Cardiac fibroblast (primary cell): Measurements from ENCODE around the gene CCR9.

Experiments used
- DNase-seq, 2 donors: peaks; one replicate each; pipeline versions ENCODE4 v3.0.0 to v3.0.0-alpha.2; 2010; ENCODE audit warnings: low read depth in 2 of 2
- H3K4me3 ChIP-seq, 2 donors: replicated peaks in 1 of 2; 1 replicate in 1 of 2; 2 replicates in 1 of 2; pipeline ENCODE4 v1.5.1; 2011; ENCODE audit warnings: low read depth in 2 of 2, low read length in 2 of 2, mild to moderate bottlenecking in 2 of 2, moderate library complexity in 1 of 2
- CTCF ChIP-seq: IDR thresholded peaks from one replicate; pipeline ENCODE4 v1.5.1; 2011; ENCODE audit warnings: low read depth, mild to moderate bottlenecking, low read length, inconsistent platforms

Gene CCR9

GRCh38 chr3:45864760-45865519 is 21.4 kb upstream of the CCR9 start:
- DNase-seq = no peak
- no peak for TF ChIP-seq CTCF
- H3K4me3 ChIP-seq = no peak overlapping the region

- H3K4me3 ChIP-seq = no peak overlapping the region
- TF ChIP-seq CTCF = no peak
- no peak for DNase-seq
These were observed 20.8 kb upstream of the CCR9 start for GRCh38 chr3:45865563-45865962.

- H3K4me3 ChIP-seq = no peak overlapping the region
- no peak for TF ChIP-seq CTCF
- DNase-seq = no peak
These were observed 18.1 kb upstream of the CCR9 start for GRCh38 chr3:45868213-45868612.

- no peak for TF ChIP-seq CTCF
- no peak overlapping the region for H3K4me3 ChIP-seq
- DNase-seq = no peak
These were observed 17.7 kb upstream of the CCR9 start for GRCh38 chr3:45868650-45869049.

- no peak overlapping the region for H3K4me3 ChIP-seq
- DNase-seq = no peak
- TF ChIP-seq CTCF = no peak
These were observed 16.7 kb upstream of the CCR9 start for GRCh38 chr3:45869638-45870037.

- no peak for DNase-seq
- TF ChIP-seq CTCF = no peak
- H3K4me3 ChIP-seq = no peak overlapping the region
These were observed 16.2 kb upstream of the CCR9 start for GRCh38 chr3:45870099-45870498.

GRCh38 chr3:45871780-45872179 is 14.6 kb upstream of the CCR9 start:
- DNase-seq = no peak
- TF ChIP-seq CTCF = no peak

More at GRCh38 chr3:45871780-45872179, 14.6 kb upstream of the CCR9 start:
- H3K4me3 ChIP-seq = no peak overlapping the region
